ENCODE data around the gene GPX7.
A peak's percentile ranks its signal among the peaks of the same experiment; 100 is the strongest.

Gene GPX7

GRCh38 chr1:52631759-52632331, 29.7 kb downstream of the GPX7 start:
- peak in 2 of 3 experiments; percentile 46 to 64 for DNase-seq

GRCh38 chr1:52632732-52633290, 30.6 kb downstream of the GPX7 start, which contains the start of gene SHISAL2A:
SHISAL2A (plus strand) TSS chr1:52633168; CDS start chr1:52633494, 326 bp downstream.
- DNase-seq = peak in 2 of 3 experiments; percentile 88 to 90

- peak in 2 of 3 experiments; percentile 84 to 88 for DNase-seq
These were observed 31.2 kb downstream of the GPX7 start for GRCh38 chr1:52633291-52633754.

GRCh38 chr1:52634111-52634510, 31.9 kb downstream of the GPX7 start:
- DNase-seq = no peak

- no peak for DNase-seq
These were observed 33.3 kb downstream of the GPX7 start for GRCh38 chr1:52635321-52636089.

- no peak for DNase-seq
These were observed 34.8 kb downstream of the GPX7 start for GRCh38 chr1:52636721-52637695.

GRCh38 chr1:52637946-52638345, 35.8 kb downstream of the GPX7 start:
- DNase-seq = no peak

GRCh38 chr1:52640697-52641096, 38.5 kb downstream of the GPX7 start:
- DNase-seq = no peak

- no peak for DNase-seq
These were observed 39.1 kb downstream of the GPX7 start for GRCh38 chr1:52641307-52641706.

- DNase-seq = no peak
These were observed 43.1 kb downstream of the GPX7 start for GRCh38 chr1:52645261-52645660.

- no peak for DNase-seq
These were observed 49.7 kb downstream of the GPX7 start for GRCh38 chr1:52651904-52652303.

GRCh38 chr1:52653207-52653849, 51.2 kb downstream of the GPX7 start:
- no peak for DNase-seq

- DNase-seq = no peak
These were observed 51.9 kb downstream of the GPX7 start for GRCh38 chr1:52654063-52654462.

GRCh38 chr1:52657702-52658101, 55.5 kb downstream of the GPX7 start:
- no peak for DNase-seq
